ENCODE measurements around the gene THSD7A.

The THSD7A gene

DNA sequence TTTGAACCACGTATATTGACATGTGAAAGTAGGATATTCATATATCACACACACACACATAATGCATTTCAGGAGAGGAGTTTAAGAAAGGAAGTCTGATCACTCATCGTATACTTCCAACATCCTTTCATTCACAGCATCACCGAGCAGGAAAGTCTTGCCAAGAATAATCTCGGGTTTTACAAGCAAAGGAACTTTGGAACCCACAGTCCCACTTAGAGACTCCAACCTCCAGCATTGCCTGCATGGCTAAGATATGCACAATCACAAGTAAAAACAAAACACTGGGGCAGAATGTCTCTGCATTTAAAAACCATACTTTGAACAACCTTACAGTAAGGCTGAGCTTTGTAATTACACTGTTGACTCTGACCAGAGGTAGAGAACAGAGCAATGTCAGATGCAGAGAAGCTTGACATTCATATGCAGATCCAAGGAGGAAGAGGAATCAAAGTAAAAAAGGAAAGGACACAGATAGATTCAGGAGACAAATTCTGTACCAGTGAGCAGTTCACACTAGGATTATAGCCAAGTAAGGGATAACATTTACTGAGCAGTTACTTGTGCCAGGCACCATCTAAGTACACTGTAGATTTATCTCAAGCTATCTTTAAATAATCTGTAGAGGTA, 14.8 kb downstream of the THSD7A start:
- DNase-seq (ENCODE audit: low read depth): no peak

DNA sequence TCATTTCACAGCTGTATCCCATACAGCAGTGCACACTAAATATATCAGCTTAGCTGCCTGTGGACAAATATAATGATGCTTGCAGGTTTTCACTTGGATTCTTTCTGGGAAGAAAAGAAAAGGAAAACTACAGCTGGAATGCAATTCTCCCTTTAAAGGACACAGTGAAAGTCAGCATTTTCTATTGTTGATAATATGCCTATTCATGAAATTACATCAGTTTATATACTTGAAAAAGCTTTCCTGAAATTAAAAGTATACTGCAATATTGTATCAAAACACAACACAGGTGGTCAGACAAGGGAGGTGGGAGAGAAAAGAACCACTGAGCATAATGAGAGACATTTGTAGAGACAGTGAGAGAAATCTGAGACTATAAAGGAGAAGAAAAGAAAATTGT, 20.3 kb downstream of the THSD7A start:
- no peak for DNase-seq (ENCODE audit: low read depth)

DNA sequence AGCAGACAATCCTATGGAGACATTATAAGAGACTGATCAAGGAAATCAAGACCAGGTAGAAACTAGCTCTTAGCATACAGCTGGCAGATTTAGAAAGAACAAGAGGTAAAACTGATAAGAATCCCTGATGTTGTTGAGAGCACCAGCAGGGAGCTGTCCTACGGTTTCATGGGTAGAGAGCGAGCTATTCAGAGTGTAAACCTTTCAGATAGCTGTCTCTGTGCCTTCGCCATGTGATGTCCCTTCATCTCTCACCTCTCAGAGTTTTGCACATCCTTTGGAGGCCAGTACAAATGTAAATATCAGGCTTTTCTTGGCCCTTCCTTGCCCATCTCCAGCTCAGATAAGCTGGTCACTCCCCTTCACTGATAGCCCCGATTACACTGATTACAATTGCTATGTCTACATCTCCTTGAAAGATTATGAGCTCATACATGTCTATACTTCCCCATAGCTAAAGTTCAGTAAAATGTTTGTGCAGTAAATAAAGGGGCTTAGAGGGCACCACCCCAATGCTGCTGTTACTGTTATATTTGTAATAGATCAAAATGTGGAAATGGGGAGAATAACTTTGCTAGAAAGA, 21.9 kb downstream of the THSD7A start:
- DNase-seq (ENCODE audit: low read depth): no peak

DNA sequence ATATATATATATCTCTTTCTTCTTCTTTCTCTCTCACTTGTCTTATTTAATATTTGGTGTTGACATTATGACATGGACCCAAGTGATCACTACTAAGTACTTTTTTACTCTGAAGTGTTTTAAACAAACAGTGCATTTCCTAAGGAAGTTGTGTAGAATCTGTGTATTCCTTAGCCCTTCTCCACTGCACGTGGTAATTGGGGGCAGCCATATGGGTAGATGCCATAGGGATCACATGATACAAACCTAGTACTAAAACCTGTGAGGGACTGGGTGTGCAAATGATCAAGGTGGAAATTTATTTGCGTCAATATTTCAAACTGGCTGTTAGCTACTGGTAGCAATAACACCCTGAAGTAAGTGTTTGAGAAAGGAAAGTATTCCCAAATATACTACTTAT, 25.0 kb downstream of the THSD7A start:
- no peak for DNase-seq (ENCODE audit: low read depth)

DNA sequence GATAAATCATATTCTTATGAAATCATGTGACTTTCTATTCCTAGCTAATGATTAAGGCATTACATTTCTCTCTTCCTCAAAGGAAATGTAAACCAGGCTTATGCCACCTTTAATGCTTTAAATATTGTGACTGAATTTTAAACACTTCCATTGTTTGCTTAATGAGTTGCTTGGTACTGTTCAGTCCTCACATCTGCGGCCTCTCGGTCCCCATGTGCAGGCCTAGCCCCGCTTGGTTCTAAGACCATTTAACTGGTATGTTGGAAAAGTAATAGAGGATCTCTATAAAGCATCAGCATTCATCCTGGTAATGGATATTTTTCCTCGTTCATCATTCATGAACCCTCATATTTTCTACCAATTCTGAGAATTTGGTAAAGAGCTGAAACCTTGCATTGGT, 27.4 kb downstream of the THSD7A start:
- DNase-seq (ENCODE audit: low read depth): no peak

DNA sequence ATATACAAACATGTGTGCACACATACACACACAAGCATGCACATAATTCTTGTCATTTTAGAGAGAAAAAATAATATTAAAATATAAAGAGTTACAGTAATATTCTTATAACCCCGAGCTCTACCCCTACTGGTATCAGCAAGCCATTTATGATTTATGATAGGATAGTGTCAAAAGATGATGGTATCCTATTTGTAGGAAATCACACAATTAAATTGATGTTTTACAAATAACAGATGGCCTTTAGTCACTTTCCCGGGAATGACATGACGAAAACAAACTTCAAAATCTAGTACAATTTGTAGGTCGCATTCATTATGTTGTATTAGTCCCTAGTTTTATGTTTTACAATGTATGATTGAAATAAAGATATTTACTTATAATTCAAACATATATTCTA, 36.8 kb downstream of the THSD7A start:
- DNase-seq (ENCODE audit: low read depth): no peak

DNA sequence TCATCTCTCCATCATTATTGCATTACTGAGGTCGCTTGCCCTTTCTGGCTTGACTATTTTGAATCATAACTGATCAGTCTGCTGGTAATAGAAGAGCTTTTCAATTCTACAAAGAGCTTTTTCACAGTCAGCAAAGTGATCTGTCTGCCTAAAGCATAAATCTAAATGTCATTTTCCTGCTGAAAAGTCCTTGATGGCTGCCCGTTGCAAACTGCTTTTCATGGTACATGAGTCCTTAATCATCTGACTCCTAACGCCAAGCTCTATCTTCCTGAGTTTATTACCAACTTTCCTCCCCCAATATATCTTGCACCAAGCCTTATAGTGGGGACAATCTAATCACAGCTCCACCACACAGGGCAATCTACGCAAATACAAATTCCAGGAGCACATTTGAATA, 39.8 kb downstream of the THSD7A start:
- no peak for DNase-seq (ENCODE audit: low read depth)

DNA sequence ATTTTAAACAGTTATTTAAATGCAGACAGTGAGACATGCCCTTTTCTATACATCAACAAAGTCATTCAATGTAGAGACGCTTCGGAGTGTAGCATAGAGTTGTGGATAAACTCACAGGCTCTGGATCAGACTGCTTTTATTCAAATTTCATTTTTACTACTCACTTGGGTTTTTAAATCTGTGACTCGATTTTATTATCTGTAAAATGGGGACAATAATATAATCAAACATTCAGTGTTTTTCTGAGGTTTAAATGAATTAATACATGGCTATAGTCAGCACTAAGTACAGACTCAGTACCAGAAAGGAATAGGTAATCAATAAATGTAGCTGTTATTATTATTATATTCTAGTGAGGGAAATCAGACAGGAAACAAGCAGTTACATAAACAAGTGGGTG, 43.4 kb downstream of the THSD7A start:
- DNase-seq (ENCODE audit: low read depth): no peak

DNA sequence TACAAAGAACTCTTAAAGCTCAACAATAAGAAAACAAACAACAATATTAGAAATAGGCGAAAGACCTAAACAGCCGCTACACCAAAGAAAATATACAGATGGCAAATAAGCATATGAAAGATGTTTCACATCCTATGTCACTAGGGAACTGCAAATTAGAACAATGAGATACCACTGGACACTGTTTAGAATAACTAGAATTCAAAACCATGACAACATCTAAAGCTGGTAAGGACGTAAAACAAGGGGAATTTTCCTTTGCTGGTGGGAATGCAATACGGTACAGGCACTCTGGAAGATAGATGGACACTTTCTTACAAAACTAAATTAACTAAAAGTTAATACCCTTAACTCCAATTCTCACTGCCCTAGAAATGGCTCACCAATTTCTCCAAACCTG, 44.5 kb downstream of the THSD7A start:
- no peak for DNase-seq (ENCODE audit: low read depth)

DNA sequence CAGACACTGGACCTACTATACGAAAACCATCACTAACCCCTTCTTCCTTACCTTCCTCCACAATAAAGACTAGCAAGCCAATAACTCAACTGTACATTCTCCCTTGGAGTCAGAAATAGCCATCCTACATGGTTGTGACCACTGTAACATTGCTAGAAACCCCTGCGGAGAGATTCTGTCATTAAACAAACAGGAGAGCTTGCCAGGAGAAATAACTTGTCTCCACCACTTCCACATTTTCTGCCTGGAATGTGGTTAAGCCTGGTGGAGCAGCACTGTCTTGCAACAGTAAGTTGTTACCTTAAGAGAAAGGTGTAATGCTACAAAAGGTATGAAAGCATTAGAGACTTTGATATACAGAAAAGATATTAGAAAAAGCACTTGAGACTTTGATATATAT, 45.8 kb downstream of the THSD7A start:
- no peak for DNase-seq (ENCODE audit: low read depth)

DNA sequence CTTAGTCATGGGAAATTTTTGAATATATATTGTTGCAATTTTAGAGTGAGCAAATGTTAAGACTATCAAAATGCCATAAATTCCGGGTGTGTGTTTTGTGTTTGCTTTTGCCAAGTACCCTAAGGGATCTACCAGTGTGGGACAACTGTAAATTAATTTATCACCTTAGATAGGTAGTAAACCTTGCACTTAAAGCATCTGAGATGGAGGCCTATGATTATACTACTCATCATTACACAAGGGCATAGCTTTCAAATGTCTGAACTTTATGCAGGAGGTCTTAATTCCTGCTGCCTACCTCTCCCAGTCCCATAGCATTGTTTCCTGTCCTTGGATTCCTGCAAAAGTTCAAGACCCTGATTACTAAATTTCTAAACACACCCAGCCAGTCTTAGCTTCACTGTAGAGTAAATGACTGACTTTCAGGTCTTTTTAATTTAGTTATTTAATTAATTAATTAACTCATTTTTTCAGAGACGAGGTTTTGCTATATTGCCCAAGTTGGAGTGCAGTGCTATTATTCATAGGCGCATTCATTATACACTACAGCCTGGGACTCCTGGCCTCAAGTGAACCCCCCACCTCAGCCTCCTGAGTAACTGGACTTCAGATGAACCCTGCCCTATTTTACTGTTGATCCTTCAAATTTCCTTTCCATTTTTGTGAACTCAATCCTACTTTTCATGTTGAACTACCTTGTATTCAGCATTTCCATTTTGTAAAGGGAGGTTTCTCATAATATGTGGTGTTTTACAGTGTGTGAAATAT, 47.0 kb downstream of the THSD7A start:
- no peak for DNase-seq (ENCODE audit: low read depth)

DNA sequence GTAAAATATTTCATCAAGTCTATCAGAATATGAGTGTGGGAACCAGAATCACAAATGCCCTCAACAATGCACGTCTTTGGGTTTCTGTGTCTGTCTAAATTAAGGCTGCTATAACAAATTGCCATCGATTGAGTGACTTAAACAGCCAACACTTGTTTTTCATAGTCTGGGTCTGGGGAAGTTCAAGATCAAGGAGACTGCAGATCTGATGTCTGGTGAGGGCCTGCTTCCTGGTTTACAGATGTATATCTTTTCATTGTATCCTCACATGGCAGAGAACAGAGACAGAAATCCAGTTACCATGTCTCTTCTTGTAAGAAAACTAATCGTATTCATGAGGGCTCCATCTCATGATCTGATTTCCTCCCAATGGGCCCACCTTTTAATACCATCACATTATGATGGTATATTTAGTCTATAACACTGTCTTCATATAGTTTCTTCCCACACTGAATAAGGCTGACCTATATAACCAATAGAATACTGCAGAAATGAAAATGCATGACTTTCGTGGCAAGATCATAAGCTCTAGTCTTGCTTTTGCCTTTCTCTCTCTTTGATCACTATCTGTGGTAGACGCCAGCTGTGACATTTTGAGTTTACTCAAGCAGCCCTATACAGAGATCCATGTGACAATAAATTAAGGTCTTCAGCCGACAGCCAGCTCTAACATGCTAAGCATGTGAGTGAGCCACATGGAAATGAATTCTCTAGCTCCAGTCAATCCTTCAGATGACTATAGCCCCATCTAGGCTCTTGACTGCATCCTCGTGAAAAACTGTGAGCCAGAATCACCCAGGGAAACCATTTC, 51.9 kb downstream of the THSD7A start:
- no peak for DNase-seq (ENCODE audit: low read depth)

DNA sequence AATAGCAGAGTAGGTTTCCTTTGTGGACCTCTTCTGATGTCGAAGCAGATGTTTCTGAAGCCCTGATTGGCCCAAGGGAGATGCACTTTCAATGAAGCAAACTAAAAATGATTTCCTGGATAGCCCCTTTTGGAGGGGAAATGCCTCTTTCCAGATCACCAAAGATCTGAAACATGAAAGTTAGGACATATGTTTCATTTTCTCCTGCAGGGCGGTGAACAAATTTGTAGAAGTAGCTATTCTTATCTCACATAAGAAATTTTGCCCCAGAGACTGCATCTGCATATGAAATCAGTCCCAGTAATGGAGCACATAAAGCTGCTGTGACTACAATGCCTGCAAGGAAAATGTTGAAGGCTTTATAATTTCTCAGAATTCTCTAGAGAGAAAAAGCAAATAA, 56.0 kb downstream of the THSD7A start:
- DNase-seq (ENCODE audit: low read depth): no peak

DNA sequence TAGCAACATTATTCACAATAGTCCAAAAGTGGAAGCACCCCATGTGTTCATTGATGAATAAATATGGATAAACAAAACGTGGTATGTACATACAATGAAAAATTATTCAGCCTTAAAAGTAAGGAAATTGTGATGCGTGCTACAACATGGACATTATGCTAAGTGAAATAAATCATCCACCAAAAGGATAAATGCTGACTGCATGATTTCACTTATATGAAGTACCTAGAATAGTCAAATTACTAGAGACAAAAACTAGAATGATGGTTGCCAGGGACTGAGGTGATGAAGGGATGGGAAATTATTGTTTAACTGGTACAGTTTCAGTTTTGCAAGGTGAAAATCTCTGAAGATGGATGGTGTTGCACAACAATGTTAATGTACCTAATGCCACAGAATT, 56.6 kb downstream of the THSD7A start:
- no peak for DNase-seq (ENCODE audit: low read depth)

DNA sequence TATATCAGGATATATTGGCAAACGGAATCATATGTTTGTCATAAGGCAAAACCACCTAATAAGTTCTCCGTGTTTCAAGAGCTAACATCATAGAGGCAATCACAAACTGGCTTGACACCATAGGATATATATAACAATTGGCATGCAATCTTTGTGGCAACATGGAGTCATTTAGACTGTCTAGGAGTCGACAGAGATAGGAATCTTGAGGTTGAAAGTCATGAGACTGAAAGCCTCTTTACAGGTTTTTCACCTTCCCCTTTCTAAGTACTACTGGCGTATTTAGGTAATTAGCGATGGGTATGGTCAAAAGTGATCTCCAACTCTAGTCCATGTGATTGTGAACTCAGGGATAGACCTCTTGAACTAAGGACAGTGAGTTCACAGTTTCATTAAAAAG, 63.7 kb downstream of the THSD7A start:
- DNase-seq (ENCODE audit: low read depth): no peak

DNA sequence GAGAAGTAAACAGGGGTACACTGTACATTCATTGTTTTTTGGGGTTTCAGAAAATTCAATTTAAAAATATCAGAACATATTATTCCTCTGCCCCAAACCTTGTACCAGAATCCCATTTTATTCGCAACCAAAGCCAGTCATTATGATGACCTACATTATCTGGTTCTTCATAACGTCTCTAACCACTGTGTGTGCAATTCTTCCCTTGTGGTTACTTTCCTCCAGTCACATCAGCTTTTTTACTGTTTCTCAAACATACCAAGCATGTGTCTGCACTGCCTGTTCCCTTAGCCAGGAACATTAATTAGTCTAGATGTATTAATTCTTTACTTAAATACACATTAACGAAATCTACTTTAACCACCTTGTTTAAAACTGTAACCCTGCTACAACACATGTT, 64.8 kb downstream of the THSD7A start:
- no peak for DNase-seq (ENCODE audit: low read depth)

DNA sequence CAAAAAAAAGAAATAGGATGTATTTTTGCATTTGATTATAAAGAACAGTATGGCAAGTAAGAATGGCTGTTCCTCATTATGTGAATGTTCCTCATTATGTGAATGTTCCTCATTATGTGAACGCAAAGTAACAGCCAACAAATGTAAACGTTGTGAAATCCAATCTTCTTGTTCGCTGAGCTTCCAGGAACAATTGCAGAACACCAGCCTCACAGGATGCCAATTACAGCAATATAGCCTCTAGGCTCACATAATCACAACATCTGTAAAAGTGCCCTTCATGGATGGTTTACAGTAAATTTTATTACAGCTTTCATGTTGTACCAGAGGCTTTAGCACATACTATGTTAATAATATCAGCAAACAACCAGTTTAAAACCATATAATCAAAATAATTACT, 71.6 kb downstream of the THSD7A start:
- DNase-seq (ENCODE audit: low read depth): no peak

DNA sequence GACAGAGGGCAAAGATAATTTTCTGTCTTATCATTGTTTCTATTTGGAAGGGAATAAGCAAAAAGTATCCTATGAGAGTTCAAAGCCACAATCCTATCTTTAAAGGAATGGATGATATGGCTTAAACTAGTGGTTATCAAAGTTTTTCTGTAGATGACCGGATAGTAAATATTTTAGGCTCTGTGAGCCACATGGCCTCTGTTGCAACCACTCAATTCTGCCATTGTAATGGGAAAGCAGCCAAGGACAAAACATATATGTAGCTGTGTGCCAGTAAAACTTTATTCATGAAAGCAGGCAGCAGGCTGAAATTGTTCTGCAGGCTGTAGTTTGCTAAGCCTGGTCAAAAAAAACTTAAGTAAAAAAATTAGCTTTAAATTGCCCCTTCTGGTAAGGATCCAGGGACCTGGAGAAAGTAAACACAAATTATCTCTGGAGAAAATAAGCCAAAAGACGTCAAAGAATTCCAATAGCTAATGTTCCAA, 73.3 kb downstream of the THSD7A start:
- no peak for DNase-seq (ENCODE audit: low read depth)

DNA sequence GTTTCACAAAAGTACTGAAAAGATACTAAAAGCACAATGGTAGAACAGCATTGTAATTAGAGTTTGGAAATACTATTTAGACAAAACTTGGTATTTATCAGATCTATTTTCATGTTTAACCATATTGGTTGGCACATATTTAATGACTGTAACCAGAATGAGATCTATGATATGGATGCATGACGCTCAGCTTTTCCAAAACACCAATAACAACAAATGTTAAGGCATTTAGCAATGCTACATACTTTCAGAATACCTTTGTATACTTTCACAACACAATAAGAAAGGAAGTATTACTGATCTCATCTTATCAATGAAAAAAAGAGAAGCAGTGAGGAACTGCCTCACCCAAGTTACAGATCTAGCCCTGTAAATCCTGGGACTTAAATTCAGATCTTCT, 74.8 kb downstream of the THSD7A start:
- no peak for DNase-seq (ENCODE audit: low read depth)

DNA sequence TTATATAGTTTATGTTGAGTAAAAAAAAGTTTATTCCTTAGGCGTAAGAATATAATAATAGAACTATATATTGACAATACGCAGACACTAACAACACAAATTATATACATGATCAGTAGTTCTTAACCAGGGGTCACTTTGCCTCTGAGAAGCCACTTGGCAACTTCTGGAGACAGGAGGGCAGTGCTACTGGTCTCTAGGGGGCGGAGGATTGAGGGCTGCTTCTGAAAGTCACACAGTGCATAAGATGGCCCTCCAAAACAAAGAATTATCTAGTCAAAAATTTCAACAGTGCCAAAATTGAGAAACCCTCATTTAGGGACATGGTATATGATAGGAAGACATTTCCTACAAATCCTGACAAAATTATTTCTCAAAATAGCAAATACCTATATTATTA, 77.1 kb downstream of the THSD7A start:
- no peak for DNase-seq (ENCODE audit: low read depth)

DNA sequence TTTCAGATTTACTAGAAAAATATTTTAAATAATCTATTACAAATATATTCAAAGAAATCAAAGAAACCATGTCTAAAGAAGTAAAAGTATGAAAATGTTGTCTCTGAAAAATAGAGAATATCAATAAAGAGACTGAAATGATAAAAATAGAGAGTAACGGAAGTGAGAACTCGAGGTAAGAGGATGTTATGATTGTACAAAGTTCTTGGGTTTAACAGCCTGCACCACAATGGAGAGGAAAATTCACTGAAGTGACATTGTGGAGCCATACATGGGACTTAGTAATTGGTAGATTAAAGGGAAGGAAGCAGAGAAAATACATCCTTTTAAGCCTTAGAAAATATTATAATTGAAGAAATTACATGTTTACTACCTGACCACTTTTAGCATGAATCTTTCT, 77.9 kb downstream of the THSD7A start:
- DNase-seq (ENCODE audit: low read depth): no peak

DNA sequence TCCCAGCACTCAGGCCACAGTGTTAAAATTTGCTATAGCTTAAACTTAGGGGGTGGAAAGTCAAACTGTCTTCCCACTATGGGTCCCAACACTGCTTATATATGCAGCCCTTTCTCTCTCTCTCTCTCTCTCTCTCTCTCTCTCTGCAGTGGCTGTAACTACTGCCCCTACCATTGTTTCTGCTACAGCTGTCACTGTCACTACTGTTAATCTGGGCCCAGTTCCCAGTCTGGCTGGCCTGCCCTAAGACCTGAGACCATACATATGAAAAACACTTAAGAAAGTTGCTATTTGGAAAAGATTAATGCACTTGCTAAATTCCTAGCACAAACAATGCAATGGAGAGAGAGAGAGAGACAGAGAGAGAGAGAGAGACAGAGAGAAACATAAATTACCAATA, 78.6 kb downstream of the THSD7A start:
- DNase-seq (ENCODE audit: low read depth): no peak
